GM12875 (cell line): ENCODE measurements around the gene COX6A2.

Experiments used
- H3K4me3 ChIP-seq: one replicate; pipeline ENCODE4 v1.5.1; 2011; ENCODE audit warnings: low read depth, low read length, control low read depth
- CTCF ChIP-seq: IDR thresholded peaks from 2 replicates; pipeline ENCODE4 v1.5.1; 2011; ENCODE audit warnings: low read depth, mild to moderate bottlenecking, control low read depth, inconsistent platforms, low read length, moderate library complexity, borderline replicate concordance; ENCODE audit not compliant: insufficient read depth

COX6A2 gene

GRCh38 chr16:31411024-31411844 is 16.9 kb downstream of the COX6A2 start:
- no peak for TF ChIP-seq CTCF
- H3K4me3 ChIP-seq: no peak overlapping the region

GRCh38 chr16:31410082-31410481 is 18.1 kb downstream of the COX6A2 start:
- H3K4me3 ChIP-seq: no peak overlapping the region
- TF ChIP-seq CTCF: no peak

- H3K4me3 ChIP-seq: no peak overlapping the region
- no peak for TF ChIP-seq CTCF
These were observed 18.7 kb downstream of the COX6A2 start for GRCh38 chr16:31409433-31409832.

GRCh38 chr16:31407406-31407805 is 20.8 kb downstream of the COX6A2 start:
- no peak overlapping the region for H3K4me3 ChIP-seq
- TF ChIP-seq CTCF: no peak

GRCh38 chr16:31404353-31405064 is 23.7 kb downstream of the COX6A2 start:
- TF ChIP-seq CTCF: no peak
- H3K4me3 ChIP-seq: no peak overlapping the region

- TF ChIP-seq CTCF: no peak
- no peak overlapping the region for H3K4me3 ChIP-seq
These were observed 24.4 kb downstream of the COX6A2 start for GRCh38 chr16:31403590-31404352.
